Stromal cell of bone marrow (primary cell): ENCODE data around the gene AQP1.
A peak's percentile ranks its signal among the peaks of the same experiment; 100 is the strongest.

Experiments
- DNase-seq: peaks from one replicate; pipeline ENCODE4 v3.0.0-alpha.2; 2012; ENCODE audit warnings: low read depth

The AQP1 gene

DNA sequence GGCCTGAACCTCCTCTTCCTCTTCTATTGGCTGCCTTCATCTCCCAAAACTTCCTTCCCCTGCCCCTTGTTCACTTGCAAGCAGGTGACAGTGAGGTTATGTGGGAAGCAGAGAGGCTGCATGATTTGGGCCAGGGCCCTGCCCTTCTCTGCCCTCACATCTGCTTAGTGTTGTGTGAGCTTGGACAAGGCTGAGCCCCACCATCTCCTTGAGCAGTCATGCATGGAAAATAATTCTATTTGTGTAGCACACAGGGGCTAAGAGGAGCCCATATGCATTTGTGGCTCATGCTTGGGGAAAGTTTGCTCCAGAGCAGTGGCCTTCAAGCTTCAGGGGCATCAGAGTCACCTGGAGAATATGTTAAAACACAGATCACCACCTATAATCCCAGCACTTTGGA lies 26.8 kb upstream of the AQP1 start:
- DNase-seq = no peak

DNA sequence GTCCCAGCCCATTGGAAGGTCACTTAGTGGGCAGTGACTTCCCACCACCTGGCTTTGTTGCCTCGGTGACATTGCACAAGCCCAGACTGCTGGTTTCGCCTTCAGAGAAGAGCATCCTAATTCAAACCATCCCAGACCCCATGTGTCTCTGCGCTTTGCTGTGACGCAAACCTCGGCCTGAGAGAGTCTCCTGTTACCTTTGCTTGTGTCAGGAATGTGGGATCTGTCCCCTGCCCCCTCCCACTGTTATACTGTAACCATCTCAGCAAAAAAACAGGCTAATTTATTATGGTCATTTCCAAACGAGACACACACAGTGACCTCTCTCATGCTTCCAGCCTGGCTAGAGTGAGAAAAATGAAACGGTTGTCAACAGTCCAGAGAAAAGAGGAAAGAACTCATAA lies 25.0 kb upstream of the AQP1 start:
- DNase-seq = no peak

DNA sequence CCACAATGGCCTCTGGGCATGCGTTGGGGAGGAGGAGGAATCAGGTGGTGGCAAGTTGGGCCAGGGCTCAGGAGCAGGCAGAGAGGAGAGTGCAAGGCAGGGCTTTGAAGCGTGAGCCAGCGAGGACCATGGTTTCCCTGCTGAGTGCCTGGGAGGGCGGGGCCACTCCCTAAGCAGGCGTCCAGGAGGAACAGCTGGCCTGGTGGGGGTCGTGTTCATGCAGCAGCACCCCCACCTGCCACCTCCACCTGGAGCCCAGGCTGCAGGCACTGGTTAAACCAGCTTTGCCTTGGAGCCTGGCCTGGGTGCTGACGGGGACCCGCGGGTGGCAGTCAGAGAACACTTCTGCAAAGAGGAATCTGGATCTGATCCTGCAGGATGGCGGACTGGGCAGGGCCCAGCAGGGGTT lies 24.2 kb upstream of the AQP1 start:
- DNase-seq = no peak

DNA sequence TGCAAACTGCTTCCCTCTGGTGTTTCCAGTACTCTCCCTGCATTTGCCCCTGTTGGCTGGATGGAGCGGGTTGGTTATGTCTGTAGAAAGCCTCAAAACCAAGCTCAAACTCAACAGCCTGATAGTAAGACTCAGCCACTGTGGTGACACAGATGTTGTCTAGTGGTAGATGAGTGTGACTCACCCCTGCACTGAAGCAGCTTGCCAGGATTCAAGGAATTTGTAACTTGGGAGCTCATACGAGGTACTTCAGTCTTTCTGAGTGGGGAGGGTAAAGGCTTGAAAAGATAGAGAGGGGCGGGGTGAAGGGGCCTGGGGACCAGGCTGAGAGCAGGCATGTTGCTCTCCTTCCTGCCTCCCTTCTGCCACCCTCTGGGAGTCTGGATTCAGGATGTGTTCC lies 22.9 kb upstream of the AQP1 start:
- peak; percentile 84 for DNase-seq

DNA sequence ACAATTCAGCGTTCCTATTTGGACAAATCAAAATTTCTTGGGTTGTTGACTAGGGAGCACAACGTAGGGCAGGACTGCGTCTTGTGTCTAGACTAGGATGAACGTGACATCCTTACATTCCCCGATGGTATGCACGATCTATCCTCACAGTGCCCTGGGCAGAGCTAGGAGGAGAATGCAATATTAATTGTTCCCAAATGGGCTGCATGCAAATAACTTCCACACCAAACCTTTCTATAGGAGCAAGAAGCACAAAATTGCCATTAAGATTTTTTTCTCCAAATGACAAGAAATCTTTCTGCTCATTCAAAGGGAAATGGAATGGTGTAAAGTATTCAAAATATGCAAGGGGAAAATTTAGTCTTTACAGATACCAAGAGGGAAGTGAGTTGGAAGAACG lies 21.4 kb upstream of the AQP1 start:
- no peak for DNase-seq

DNA sequence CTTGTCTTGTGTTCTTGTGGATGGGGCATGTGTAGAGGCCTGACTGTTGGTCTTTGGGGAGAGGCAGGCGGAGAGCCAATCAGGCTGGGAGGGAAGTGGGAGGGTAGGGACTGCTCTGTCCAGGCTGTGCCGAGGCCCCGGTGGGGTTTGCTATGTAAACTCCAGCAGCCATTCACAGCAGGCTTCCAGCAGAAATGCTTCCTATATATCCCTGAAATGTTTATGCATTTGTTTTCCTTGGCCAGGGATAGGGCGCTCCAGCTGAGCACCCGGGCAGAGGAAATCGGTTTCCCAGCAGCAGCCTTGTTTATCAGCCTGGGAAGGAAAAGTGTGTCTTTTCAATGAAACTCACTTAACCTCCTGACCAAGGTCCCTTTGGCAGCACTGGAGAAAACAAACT lies 18.3 kb upstream of the AQP1 start:
- DNase-seq = peak; percentile 44

DNA sequence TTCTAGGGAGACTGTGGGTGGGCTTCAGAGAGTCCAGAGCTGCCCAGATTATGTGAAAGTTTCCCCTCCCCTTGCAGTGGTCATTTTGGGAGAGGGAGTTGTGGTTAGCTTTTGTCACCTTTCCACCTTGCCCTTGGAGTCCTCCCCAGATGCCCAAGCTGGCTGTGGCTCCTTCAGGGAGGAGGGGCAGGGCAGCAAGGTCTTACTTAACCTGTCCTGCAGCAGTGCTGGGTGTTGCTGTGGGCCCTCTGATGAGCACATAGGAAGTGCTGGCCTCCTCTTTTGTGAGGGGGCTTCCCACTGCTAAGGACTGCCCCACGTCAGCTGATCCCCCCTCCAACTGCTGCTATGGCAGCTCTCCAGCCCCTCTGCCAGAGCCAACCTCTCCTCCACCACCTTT lies 17.6 kb upstream of the AQP1 start:
- no peak for DNase-seq

DNA sequence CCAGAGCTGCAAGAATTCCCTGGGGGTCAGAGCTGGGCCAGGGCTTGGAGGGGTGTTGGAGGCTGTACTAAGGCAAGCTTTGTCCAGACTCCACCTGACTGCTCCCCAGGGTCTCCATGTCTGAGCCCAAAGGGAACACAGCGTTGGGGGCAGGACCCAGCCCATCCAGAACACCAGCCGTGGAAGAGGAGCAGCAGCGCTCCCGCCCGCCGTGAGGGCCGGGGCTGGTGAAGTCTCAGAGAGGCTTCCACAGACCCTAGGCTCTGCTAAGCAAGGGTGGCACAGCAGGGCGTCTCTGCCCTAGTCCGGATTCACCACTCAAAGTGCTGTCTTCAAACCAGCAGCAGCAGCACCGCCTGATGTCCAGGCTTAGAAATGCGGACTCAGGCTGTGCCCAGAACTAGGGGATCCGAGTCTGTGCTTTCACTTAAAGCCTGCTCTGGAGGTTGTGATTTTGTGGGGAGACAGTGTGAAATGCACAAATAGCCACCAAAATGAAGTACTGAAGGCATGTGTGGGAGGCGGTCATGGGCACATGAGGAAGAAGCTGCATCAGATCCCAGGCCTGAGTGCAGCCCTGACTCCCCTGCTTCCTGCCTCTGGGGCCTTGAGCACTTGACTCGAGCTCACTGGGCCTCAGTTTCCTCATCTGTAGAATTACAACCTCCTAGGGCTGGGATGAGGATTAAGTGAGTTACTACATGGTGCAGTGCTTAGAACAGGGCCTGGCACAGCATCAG lies 16.6 kb upstream of the AQP1 start:
- DNase-seq = no peak

DNA sequence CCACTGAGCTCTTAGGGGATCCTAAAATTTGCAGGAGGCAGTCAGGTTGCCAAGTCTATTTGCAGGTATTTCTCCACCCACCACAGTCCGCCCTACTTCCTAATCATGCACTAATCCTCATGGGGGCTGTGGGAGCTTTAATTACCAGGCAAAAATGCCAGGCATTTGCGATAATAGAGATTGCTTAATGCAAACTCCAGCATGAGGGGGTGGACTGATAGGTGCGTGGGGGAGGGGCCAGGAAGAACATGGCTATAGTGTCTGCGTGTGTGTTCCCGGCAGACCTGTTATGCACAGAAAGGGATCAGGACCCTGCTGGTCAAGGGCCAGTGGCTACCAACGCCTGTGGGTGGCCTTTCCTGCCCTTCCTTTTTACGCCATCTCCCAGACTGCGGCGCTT lies 15.6 kb upstream of the AQP1 start:
- no peak for DNase-seq

DNA sequence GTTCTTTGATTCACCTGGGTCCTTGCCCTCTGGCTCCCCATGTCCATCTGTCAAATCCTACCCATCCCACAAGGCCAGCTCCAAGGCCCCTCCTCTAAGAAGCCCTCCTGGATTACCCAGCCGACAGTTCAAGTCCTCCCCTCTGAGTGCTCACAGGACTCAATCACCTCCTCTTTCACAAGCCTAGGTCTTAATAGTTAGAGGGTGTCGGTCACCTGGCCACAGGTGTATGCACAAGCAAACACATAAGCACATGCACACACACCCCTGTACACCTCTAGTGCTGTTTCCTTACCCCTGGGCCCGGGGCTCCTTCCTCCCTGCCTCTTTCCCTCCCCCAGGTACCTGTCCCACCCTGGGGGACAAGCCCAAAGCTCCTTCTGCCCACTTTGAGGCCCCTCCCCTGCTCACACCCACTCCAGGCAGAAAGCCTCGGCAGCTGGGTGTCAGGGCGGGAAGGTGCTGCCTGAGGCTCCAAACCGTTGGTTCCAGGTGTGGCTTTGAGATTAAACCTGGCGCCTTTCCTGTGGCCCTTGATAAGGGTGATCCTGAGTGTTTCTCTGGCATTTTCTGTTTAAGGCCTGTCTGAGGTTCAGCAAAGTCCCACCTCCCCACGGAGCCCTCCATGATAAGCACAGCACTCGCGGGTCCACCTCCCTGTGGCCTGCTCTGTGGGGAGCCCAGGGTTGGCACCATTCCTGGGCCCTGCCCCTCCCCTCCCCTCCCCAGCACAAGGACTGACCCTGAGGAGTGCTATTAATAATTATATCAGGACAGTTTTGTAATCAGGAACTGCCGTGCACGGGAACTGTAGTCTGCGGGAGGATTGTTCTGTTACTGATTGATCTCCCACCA lies 14.6 kb upstream of the AQP1 start:
- no peak for DNase-seq

DNA sequence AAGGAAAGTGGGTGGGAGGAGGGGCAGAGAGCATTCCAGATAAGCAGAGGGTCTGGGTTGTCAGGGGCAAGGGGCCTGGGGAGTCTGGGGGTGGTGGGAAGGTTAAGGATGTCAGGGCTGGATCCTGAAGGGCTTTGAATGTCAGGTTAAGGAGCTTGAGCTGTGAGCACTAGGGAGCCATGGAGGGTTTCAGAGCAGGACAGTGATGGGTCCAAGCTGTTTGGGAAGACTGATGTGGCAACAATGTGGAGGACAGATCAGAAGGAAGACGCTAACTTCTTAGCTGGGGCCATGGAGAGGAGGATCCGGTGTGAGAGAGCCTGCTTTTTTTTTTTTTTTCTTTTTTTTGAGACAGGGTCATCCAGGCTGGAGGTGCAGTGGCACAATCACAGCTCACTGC lies 13.9 kb upstream of the AQP1 start:
- DNase-seq = no peak

DNA sequence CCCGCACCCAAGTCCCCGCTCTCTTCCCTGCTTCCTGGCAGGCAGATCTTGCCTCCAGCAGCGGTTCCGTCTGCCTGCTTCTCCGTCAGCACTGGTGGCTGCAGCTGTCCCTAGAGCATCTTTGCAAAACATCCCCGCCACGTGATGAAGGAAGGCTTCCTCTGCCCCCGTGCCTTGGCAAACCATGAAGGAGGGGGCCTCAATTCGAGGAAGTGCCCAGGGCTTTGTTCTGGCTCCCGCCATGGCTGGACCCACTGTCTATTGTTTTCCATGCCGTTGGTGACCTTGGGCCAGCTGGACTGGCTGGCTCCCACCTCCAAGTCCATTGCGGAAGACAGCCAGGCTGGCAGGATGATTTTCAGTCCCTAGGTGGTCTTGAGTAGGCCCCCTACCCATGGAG lies 13.2 kb upstream of the AQP1 start:
- DNase-seq = no peak

DNA sequence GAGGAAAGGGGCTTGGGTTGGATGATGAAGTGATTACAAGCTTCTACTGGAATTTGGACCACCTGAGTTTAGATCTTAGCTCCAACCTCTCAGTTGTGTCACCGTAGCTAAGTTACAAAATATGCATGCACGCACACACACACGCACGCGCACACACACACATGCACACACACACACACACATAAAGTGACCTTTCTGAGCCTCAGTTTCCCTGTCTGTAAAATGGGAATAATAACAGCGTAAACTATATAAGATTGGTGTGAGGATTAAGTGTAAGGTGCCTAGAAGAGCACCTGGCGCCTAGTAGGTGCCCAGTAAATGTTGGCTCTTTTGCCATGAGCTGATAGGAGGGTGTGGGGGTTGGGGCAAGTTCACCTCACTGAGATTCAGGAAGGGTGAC lies 12.6 kb upstream of the AQP1 start:
- DNase-seq = no peak

DNA sequence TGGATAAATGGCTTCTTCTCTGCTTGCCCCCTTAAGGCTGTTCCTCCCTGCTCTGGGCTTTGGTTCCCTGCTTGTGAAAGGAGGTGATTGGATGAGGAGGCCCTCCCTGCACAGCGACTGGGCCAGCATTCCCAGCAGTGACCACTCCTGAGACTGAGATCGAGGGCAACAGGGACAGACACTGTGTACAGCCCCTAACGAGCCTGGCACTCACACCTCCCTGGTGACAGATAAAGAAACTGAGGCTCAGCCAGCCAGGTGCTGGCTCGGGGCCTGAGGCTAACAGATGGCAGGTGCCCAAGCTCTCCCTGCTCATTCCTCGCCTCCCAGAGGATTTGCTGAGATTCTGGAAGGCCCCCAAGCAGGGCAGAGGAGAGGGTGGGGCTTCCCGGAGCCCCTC lies 12.0 kb upstream of the AQP1 start:
- DNase-seq = no peak

DNA sequence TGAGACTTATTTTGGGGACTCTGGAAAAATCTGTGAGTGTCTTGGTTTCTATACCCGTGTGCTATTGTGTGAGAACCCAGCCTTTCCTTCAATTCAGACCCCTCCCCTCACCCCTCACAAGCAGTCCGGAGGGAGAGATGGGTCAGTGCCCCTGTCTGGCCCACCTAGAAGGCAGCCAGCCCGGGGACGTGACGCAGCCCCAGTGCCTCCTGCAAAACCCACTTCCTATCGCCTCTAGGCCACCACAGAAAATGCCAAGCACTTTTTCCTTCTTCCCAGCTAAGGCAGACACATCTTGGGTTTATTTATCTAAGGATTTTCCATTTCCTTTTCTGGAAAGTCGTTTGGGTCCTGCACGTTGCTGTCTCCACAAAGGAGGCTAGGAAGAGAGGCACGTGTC lies 11.6 kb upstream of the AQP1 start:
- DNase-seq = no peak

DNA sequence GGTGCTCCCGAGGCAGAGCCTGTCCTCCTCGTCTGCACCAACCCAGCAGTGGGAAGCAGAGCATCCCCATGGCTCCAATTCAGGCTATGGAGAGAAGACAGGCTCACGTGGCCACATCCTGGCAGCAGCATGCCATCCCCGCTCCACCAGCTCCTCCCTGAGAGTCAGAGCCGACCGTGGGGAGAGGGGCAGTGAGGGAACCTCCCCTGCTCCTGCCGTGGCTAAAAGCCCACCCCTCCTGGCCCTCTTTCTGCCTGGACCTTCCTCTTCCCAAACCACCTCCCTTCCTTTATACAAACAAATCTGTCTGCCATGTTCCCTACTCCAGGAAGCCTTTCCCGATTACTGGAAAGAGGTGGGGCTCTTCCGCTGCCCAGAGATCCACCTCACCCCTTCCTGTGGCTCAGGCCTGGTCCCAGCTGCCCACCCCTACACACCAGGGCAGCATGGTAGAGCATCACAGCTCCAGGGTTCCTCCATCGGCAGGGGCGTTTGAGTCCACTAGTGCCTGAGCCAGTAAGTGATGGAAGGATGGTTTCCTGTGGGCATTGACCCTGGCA lies 10.8 kb upstream of the AQP1 start:
- no peak for DNase-seq

DNA sequence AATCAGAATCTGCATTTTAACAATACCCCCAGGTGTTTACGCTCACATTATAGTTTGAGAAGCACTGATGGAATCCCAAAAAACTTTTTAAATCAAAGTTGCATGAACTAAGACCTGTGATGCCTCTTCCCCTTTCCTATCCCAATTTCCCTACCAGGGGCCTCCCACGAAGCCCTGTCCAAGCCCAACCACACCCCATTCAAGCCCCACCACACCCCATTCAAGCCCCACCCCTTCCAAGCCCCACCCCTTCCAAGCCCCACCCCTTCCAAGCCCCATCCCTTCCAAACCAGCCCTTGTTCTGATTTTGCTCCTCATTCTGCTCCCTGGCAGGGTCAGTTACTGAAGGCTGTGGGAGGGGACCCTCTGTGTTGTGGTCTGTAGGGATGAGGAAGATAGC lies 9.8 kb upstream of the AQP1 start:
- DNase-seq = no peak

DNA sequence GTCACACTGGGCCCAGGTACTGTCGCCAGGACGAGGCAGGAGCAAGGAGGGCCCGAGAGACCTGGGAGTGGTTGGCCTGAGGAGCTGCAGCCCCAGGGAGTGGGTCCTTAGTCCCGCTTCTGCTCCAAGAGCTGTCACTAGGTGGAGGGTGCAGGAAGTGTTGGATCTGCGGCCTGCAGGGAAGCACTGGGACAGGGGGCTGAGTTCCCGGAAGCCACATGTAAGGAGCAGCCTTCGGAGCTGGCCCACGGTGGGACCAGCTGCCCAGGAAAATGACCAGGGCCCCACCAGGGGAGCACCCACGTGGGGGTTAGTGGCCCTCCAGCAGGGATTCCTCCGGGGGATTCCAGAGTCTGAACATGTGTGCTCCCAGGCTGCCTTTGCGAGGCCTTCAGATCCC lies 9.2 kb upstream of the AQP1 start:
- no peak for DNase-seq

DNA sequence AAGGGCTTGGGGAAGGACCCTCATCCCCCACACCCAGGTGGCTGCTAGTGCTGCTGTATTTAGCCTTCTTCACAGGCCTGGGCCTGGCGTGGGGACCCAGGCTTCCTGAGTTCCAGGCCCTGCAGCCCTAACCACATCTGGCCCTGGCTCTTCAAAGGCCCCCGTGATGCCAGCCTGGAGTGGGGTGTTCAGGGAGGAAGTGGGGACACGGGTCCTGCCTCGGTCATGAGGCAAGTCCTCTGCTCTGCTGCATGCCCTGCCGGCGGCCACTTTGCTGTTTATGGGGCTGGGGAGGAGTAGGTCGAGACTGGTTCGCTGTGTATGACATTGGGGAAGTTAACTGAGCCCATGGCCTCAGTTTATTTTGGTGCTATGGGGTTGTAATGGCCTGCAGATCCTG lies 8.5 kb upstream of the AQP1 start:
- DNase-seq = no peak

DNA sequence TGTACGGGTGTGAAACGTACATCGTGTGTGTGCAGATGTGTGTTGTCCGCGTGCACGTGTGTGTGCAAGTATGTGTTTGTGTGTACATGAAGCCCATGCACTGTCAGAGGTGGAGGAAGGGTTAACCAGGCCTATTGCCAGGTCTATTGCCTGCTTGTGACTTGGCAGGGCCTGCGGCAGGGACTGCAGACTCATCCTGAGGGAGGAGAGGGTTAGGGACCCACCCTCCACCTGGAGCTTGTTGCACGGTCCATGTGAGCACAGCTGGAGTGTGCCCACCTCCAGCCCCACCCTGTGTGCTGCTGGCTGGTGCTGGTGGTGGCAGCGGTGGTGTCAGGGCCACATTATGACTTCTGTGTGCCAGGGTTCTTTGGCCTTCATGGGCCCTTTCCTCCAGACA lies 7.1 kb upstream of the AQP1 start:
- no peak for DNase-seq

DNA sequence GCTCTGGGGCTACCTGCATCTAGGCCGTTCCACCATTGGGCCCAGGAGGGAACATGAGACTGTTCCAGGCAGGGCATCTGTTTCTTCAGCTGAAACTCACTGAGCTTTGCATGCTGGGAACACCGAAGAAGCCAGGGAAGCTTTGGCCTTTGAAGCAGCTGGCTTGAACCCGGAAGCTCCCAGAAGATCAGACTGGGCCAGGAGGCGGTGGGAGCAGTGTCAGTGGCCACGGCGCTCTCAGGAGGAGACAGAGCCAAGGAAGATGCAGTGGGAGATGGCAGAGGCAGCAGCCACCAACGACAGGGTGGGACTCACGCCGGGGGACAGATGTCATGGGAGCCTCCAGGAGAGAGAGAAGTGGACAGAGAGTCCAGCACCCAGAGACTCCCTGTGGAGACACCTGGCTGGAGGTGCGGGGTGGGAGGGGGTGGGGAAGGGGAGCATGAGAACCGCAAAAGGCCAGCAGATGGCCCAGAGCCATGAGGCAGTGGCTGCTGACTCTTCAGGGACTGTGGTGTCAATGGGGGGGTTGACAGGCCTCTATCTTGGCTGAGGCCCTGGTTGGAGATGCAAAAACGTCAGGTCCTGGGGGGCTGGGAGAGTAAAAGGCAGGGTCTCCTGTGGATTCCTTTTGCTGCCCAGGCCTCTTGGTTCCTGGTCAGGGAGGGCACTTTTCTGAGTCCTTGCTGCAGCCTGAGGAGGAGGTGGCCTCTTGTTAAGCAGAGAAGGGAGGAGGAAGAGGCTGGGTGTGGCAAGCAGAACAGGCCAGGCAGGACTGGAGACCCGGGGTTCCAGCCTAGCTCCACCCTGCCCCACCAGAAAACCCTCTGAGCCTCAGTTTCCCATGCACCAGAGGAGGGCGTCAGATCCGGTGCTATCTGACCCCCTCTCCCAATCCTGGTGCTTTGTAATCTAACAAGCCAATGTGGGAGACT lies 6.3 kb upstream of the AQP1 start:
- DNase-seq = no peak

DNA sequence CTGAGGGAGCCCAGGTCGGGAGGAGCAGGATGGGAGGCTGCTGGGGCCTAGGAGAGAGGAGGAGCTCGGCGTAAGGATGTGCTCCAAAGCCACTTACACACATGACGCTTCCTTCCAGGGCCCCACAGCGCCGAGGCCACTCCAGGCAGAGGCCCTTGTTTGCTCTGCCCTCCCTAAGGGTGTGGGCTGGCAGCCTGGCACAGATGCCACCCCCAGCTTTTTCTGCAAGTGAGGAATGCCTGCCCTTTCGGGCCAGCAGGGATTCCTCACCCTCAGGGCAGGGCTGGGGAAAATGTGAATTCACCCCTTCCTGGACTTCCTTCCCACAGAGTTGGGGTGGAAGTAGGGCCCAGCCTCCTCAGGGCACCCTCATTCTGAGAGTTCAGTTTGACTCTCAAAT lies 5.6 kb upstream of the AQP1 start:
- DNase-seq = no peak
